ES-I3 (cell line): Measurements from ENCODE around the gene TECTA.

Experiments
- H3K36me3 ChIP-seq: 2 replicates; pipeline ENCODE4 v1.6.1; 2013; ENCODE audit warnings: mild to moderate bottlenecking, low read length, control low read depth, moderate library complexity; ENCODE audit not compliant: insufficient read depth
- H3K4me1 ChIP-seq: 2 replicates; pipeline ENCODE4 v1.6.1; 2013; ENCODE audit warnings: mild to moderate bottlenecking, control low read depth, low read length; ENCODE audit not compliant: insufficient read depth
- H3K9ac ChIP-seq: 2 replicates; pipeline ENCODE4 v1.6.1; 2013; ENCODE audit warnings: low read depth, mild to moderate bottlenecking, low read length, moderate library complexity
- H3K9me3 ChIP-seq: 2 replicates; pipeline ENCODE4 v1.6.1; 2013; ENCODE audit warnings: mild to moderate bottlenecking, low read length, moderate library complexity; ENCODE audit not compliant: control insufficient read depth, insufficient read depth

TECTA gene

GRCh38 chr11:121070951-121071845 is 29.8 kb upstream of the TECTA start:
- Histone ChIP-seq H3K4me1 (no peaks in the 10 kb centered on the region), H3K9ac (no peak overlapping the region), H3K9me3 (no peaks in the 10 kb centered on the region), H3K36me3 (peaks cover 3% of the 10 kb centered on the region)

GRCh38 chr11:121071846-121072450 is 29.1 kb upstream of the TECTA start:
- H3K36me3 ChIP-seq, result peaks cover 3% of the 10 kb centered on the region

GRCh38 chr11:121081321-121081720 is 19.7 kb upstream of the TECTA start:
- H3K9me3 ChIP-seq, result no peaks in the 10 kb centered on the region
- no peaks in the 10 kb centered on the region for H3K36me3 ChIP-seq
- no peaks in the 10 kb centered on the region for H3K4me1 ChIP-seq
- H3K9ac ChIP-seq, result no peak overlapping the region

More at GRCh38 chr11:121071846-121072450, 29.1 kb upstream of the TECTA start:
- H3K4me1 ChIP-seq, result no peaks in the 10 kb centered on the region
- no peak overlapping the region for H3K9ac ChIP-seq
- H3K9me3 ChIP-seq, result no peaks in the 10 kb centered on the region

- Histone ChIP-seq H3K36me3 (peaks cover 5% of the 10 kb centered on the region; the same call in 1 of the 2 replicates), H3K9ac (no peak overlapping the region), H3K4me1 (no peaks in the 10 kb centered on the region), H3K9me3 (no peaks in the 10 kb centered on the region; the same call in 1 of the 2 replicates)
These were observed 18.8 kb upstream of the TECTA start for GRCh38 chr11:121082219-121082618.

- Histone ChIP-seq H3K9me3 (no peaks in the 10 kb centered on the region; the same call in 1 of the 2 replicates), H3K4me1 (no peaks in the 10 kb centered on the region), H3K9ac (no peak overlapping the region), H3K36me3 (peaks cover 7% of the 10 kb centered on the region)
These were observed 18.4 kb upstream of the TECTA start for GRCh38 chr11:121082670-121083069.

- H3K36me3 ChIP-seq, result peaks cover 15% of the 10 kb centered on the region
- no peaks in the 10 kb centered on the region for H3K4me1 ChIP-seq
- H3K9ac ChIP-seq, result no peak overlapping the region
- H3K9me3 ChIP-seq, result no peaks in the 10 kb centered on the region; the same call in 1 of the 2 replicates
These were observed 14.2 kb upstream of the TECTA start for GRCh38 chr11:121086866-121087265.

GRCh38 chr11:121089566-121089965 is 11.5 kb upstream of the TECTA start:
- peaks cover 15% of the 10 kb centered on the region for H3K36me3 ChIP-seq
- no peaks in the 10 kb centered on the region for H3K4me1 ChIP-seq
- no peak overlapping the region for H3K9ac ChIP-seq
- no peaks in the 10 kb centered on the region; the same call in 1 of the 2 replicates for H3K9me3 ChIP-seq

- Histone ChIP-seq H3K4me1 (no peaks in the 10 kb centered on the region), H3K9ac (no peak overlapping the region), H3K9me3 (no peaks in the 10 kb centered on the region; the same call in 1 of the 2 replicates), H3K36me3 (peaks cover 15% of the 10 kb centered on the region)
These were observed 10.8 kb upstream of the TECTA start for GRCh38 chr11:121090145-121090721.

- H3K36me3 ChIP-seq, result peaks cover 14% of the 10 kb centered on the region
- H3K4me1 ChIP-seq, result no peaks in the 10 kb centered on the region
- H3K9ac ChIP-seq, result no peak overlapping the region
- H3K9me3 ChIP-seq, result no peaks in the 10 kb centered on the region; the same call in 1 of the 2 replicates
These were observed 9.4 kb upstream of the TECTA start for GRCh38 chr11:121091492-121092152.

GRCh38 chr11:121095561-121095960 is 5.5 kb upstream of the TECTA start:
- Histone ChIP-seq H3K36me3 (no peaks in the 10 kb centered on the region), H3K9ac (no peak overlapping the region), H3K9me3 (no peaks in the 10 kb centered on the region; the same call in 1 of the 2 replicates)

GRCh38 chr11:121099364-121099763 is 1.7 kb upstream of the TECTA start:
- no peaks in the 10 kb centered on the region; the same call in 1 of the 2 replicates for H3K9me3 ChIP-seq
- H3K36me3 ChIP-seq, result no peaks in the 10 kb centered on the region
- no peak overlapping the region for H3K9ac ChIP-seq
- peaks cover 11% of the 10 kb centered on the region; the same call in 1 of the 2 replicates for H3K4me1 ChIP-seq

More at GRCh38 chr11:121095561-121095960, 5.5 kb upstream of the TECTA start:
- peaks cover under 1% of the 10 kb centered on the region; the same call in 1 of the 2 replicates for H3K4me1 ChIP-seq

GRCh38 chr11:121099885-121100284 is 1.2 kb upstream of the TECTA start:
- H3K9ac ChIP-seq, result no peak overlapping the region
- no peaks in the 10 kb centered on the region; the same call in 1 of the 2 replicates for H3K9me3 ChIP-seq
- no peaks in the 10 kb centered on the region for H3K36me3 ChIP-seq
- peaks cover 11% of the 10 kb centered on the region; the same call in 1 of the 2 replicates for H3K4me1 ChIP-seq

GRCh38 chr11:121104312-121104762 is 3.3 kb downstream of the TECTA start:
- Histone ChIP-seq H3K9ac (no peak overlapping the region), H3K4me1 (peaks cover 11% of the 10 kb centered on the region; the same call in 1 of the 2 replicates), H3K9me3 (no peaks in the 10 kb centered on the region)

GRCh38 chr11:121105063-121105480 is 4.0 kb downstream of the TECTA start:
- Histone ChIP-seq H3K4me1 (peaks cover 11% of the 10 kb centered on the region; the same call in 1 of the 2 replicates), H3K9ac (no peak overlapping the region), H3K36me3 (no peaks in the 10 kb centered on the region), H3K9me3 (no peaks in the 10 kb centered on the region)

More at GRCh38 chr11:121104312-121104762, 3.3 kb downstream of the TECTA start:
- H3K36me3 ChIP-seq, result no peaks in the 10 kb centered on the region
